Endothelial cell of umbilical vein (primary cell): ENCODE measurements around the gene SEPTIN10. TPM values are rescaled to one million over a fixed set of nuclear protein-coding genes. Genes with fewer than 3 reads are reported as not detected.

Source experiments
- BruUV-seq: library from RNA; stranded (reverse); fragments of 400-500 nt; replicated peaks from 2 replicates; lab custom pipeline; 2021; lab: Mats Ljungman, UMichigan
- CTCF ChIA-PET: fragments of 300-600, 350-600 bp; sonication (Branson Sonifier 250); formaldehyde crosslinking; loops from one replicate; lab custom pipeline; 2021; ENCODE audit warnings: antibody characterized with exemption, inconsistent platforms; lab: Charles Lee
- POLR2A ChIA-PET: fragments of 300-600, 350-600 bp; sonication (Branson Sonifier 250); formaldehyde crosslinking; loops from one replicate; lab custom pipeline; 2021; ENCODE audit warnings: antibody characterized with exemption, inconsistent platforms; lab: Charles Lee
- DNase-seq: peaks from one replicate; pipeline ENCODE4 v3.0.0-alpha.2; 2011; ENCODE audit warnings: low read depth, low spot score
- FAIRE-seq: peaks from 2 replicates; lab custom pipeline; 2011; peaks lifted over from hg19 to GRCh38; lab: Jason Lieb, UNC
- H2AFZ ChIP-seq: 2 replicates; pipeline ENCODE4 v1.6.0; 2012; ENCODE audit warnings: low read depth, low read length, control low read depth, inconsistent platforms
- H3K27ac ChIP-seq: 2 replicates; pipeline ENCODE4 v1.5.1; 2011; ENCODE audit warnings: low read depth, mild to moderate bottlenecking, control low read depth, low read length, moderate library complexity; ENCODE audit not compliant: insufficient read depth
- H3K27me3 ChIP-seq, 2 experiments: 2 replicates each; pipeline versions ENCODE4 v1.6.0 to v1.6.1; 2011; ENCODE audit warnings: low read length in 2 of 2, mixed read lengths in 1 of 2; ENCODE audit not compliant: control insufficient read depth in 2 of 2, insufficient read depth in 2 of 2
- H3K36me3 ChIP-seq, 2 experiments: 2 replicates in 1 of 2; 3 replicates in 1 of 2; pipeline ENCODE4 v1.5.1; 2011; ENCODE audit warnings: low read length in 2 of 2, mild to moderate bottlenecking in 1 of 2, moderate library complexity in 1 of 2; ENCODE audit not compliant: control insufficient read depth in 2 of 2, insufficient read depth in 2 of 2; ENCODE audit errors: extremely low read depth in 1 of 2
- H3K4me1 ChIP-seq: 3 replicates; pipeline ENCODE4 v1.5.1; 2011; ENCODE audit warnings: mild to moderate bottlenecking, low read length; ENCODE audit not compliant: control insufficient read depth, insufficient read depth; ENCODE audit errors: extremely low read depth
- H3K4me2 ChIP-seq: 2 replicates; pipeline ENCODE4 v1.6.1; 2011; ENCODE audit warnings: low read length, control low read depth, mixed read lengths; ENCODE audit not compliant: insufficient read depth
- H3K4me3 ChIP-seq, 3 experiments: fragments of 200-600 bp in 1 of 3; sonication (generic), shearing (Covaris generic) in 1 of 3; replicated peaks in 1 of 3; 2 replicates each; pipeline ENCODE4 v1.5.1; 2011 to 2016; ENCODE audit warnings: control low read depth in 3 of 3, low read length in 3 of 3, mild to moderate bottlenecking in 2 of 3, inconsistent platforms in 1 of 3, low read depth in 1 of 3, moderate library complexity in 1 of 3; ENCODE audit not compliant: insufficient read depth in 1 of 3
- H3K79me2 ChIP-seq: 2 replicates; pipeline ENCODE4 v1.6.0; 2012; ENCODE audit warnings: low read length, inconsistent platforms; ENCODE audit not compliant: control insufficient read depth, insufficient read depth
- H3K9ac ChIP-seq: replicated peaks from 2 replicates; pipeline ENCODE3; 2011; ENCODE audit warnings: low read length, control low read depth; ENCODE audit not compliant: insufficient read depth; ENCODE audit errors: extremely low read depth
- H3K9me1 ChIP-seq: replicated peaks from 3 replicates; pipeline ENCODE4 v1.6.0; 2011; ENCODE audit warnings: mild to moderate bottlenecking, low read length; ENCODE audit not compliant: control insufficient read depth, insufficient read depth; ENCODE audit errors: extremely low read depth
- H3K9me3 ChIP-seq: replicated peaks from 2 replicates; pipeline ENCODE4 v1.5.1; 2012; ENCODE audit warnings: low read length, inconsistent platforms; ENCODE audit not compliant: control insufficient read depth, insufficient read depth
- H4K20me1 ChIP-seq: replicated peaks from 2 replicates; pipeline ENCODE3; 2011; ENCODE audit warnings: mild to moderate bottlenecking, low read length; ENCODE audit not compliant: control insufficient read depth, insufficient read depth; ENCODE audit errors: extremely low read depth
- EZH2 ChIP-seq: IDR thresholded peaks from 2 replicates; pipeline ENCODE4 v1.6.1; 2012; ENCODE audit warnings: borderline replicate concordance, low read depth, mild to moderate bottlenecking, moderate library complexity, low read length, inconsistent platforms; ENCODE audit not compliant: severe bottlenecking
- FOS ChIP-seq: IDR thresholded peaks from 2 replicates; pipeline ENCODE4 v1.6.1; 2011; ENCODE audit warnings: mild to moderate bottlenecking, low read length, moderate library complexity, borderline replicate concordance; ENCODE audit not compliant: insufficient read depth
- MAX ChIP-seq: IDR thresholded peaks from 2 replicates; pipeline ENCODE4 v1.6.1; 2011; ENCODE audit not compliant: insufficient read depth, insufficient read length
- MYC ChIP-seq: IDR thresholded peaks from one replicate; pipeline ENCODE4 v1.6.1; 2011; ENCODE audit warnings: mild to moderate bottlenecking, low read depth, low read length
- dilution Hi-C: fragments of 300-500 bp; cut with MboI; formaldehyde crosslinking; loops from one replicate; pipeline ENCODE4 v1.15.0; 2019; ENCODE audit warnings: low sequenced_read_pairs; ENCODE audit not compliant: extremely low pct_ligation_motif_present
- intact Hi-C: fragments of 100-400 bp; cut with micrococcal nuclease; formaldehyde crosslinking; loops from one replicate; pipeline ENCODE4 v1.10.0; 2022
- polyA plus RNA-seq, 4 experiments: library from polyadenylated mRNA; depleted of rRNA in 3 of 4; stranded (reverse) in 3 of 4; unstranded in 1 of 4; fragments of >200 nt; gene quantifications; 2 replicates each; pipeline versions ENCODE4 v1.2.1 to v1.2.3, GENCODE V29; 2011 to 2012; ENCODE audit warnings: missing spikeins in 1 of 4
- total RNA-seq: library from RNA; stranded (reverse); gene quantifications from 2 replicates; pipeline ENCODE4 v1.2.3, GENCODE V29; 2021

SEPTIN10 gene
- total and polyA plus RNA-seq, 2 donors (not counting 3 experiments of a cell fraction or from before 2014, with no cell fraction given): 26.1 to 121 TPM

GRCh38 chr2:109493176-109493935, 120.4 kb downstream of the SEPTIN10 start:
- Histone ChIP-seq H3K4me1 (peaks cover 18% of the 10 kb centered on the region), H4K20me1 (no peaks in the 10 kb centered on the region), H3K9me3 (no peaks in the 10 kb centered on the region), H3K4me2 (no peak overlapping the region), H3K27me3 (no peaks in the 10 kb centered on the region), H3K9me1 (no peaks in the 10 kb centered on the region), H3K9ac (no peak overlapping the region), H3K79me2 (no peaks in the 10 kb centered on the region), H3K36me3 (peaks cover 0 to 5% of the 10 kb centered on the region in 2 experiments), H3K27ac (no peak overlapping the region), H3K4me3 (no peak overlapping the region), H2AFZ (no peak overlapping the region)
- CTCF ChIA-PET: no interaction called here
- no TSS peak for BruUV-seq
- dilution Hi-C loops: no loop called here
- TF ChIP-seq MYC (no peak), EZH2 (no peak), FOS (no peak), MAX (no peak)
- DNase-seq (no peak), FAIRE-seq (no peak)
- POLR2A ChIA-PET: no interaction called here
- intact Hi-C loops: no loop called here

Other genes starting within 250 kb of the SEPTIN10 start
- 3.6 and 4.1 TPM in 2 replicates for gene SOWAHC, start 398 bp upstream of the SEPTIN10 start, total RNA-seq
- 0.91 and 1.0 TPM in 2 replicates for gene SOWAHC, start 398 bp upstream of the SEPTIN10 start, polyA plus RNA-seq
- 47.6 and 58.0 TPM in 2 replicates for gene RGPD5, start 180.3 kb upstream of the SEPTIN10 start, total RNA-seq
- 10.4 and 10.5 TPM in 2 replicates for gene RGPD5, start 180.3 kb upstream of the SEPTIN10 start, polyA plus RNA-seq